ENCODE results near the gene FBXL13.
"Not testable (repeated sequence)": the region's sequence is repeated elsewhere in the genome, so short reads cannot be mapped to it uniquely, and the experiment has no call there.

Gene FBXL13

GRCh38 chr7:102975854-102976253, 98.7 kb downstream of the FBXL13 start:
- Histone ChIP-seq H3K36me3 (no peaks in the 10 kb centered on the region), H3K27me3 (ENCODE audit: insufficient read depth, low read depth, severe bottlenecking) (no peaks in the 10 kb centered on the region), H3K9me3 (ENCODE audit: severe bottlenecking) (no peaks in the 10 kb centered on the region), H3K27ac (no peak overlapping the region), H3K4me3 (ENCODE audit: low read depth, low read length) (no peak overlapping the region)
- no peak for TF ChIP-seq CTCF (IDR thresholded peaks at IDR 0.05; ENCODE audit: low read depth, low read length)
- no peak for DNase-seq

- H3K27me3 ChIP-seq (ENCODE audit: insufficient read depth, low read depth, severe bottlenecking), result no peaks in the 10 kb centered on the region
- no peaks in the 10 kb centered on the region for H3K36me3 ChIP-seq
- DNase-seq, result no peak
- TF ChIP-seq CTCF (IDR thresholded peaks at IDR 0.05; ENCODE audit: low read depth, low read length), result peak; percentile 34; the same call in 1 of the 2 replicates
- no peaks in the 10 kb centered on the region for H3K9me3 ChIP-seq (ENCODE audit: severe bottlenecking)
- H3K27ac ChIP-seq, result no peak overlapping the region
- no peak overlapping the region for H3K4me3 ChIP-seq (ENCODE audit: low read depth, low read length)
These were observed 100.0 kb downstream of the FBXL13 start for GRCh38 chr7:102974366-102975236.

GRCh38 chr7:102973096-102973802, 101.3 kb downstream of the FBXL13 start:
- no peak for TF ChIP-seq CTCF (IDR thresholded peaks at IDR 0.05; ENCODE audit: low read depth, low read length)
- DNase-seq, result no peak
- H3K27me3 ChIP-seq (ENCODE audit: insufficient read depth, low read depth, severe bottlenecking), result no peaks in the 10 kb centered on the region
- H3K4me3 ChIP-seq (ENCODE audit: low read depth, low read length), result no peak overlapping the region
- H3K9me3 ChIP-seq (ENCODE audit: severe bottlenecking), result no peaks in the 10 kb centered on the region
- no peak overlapping the region for H3K27ac ChIP-seq
- H3K36me3 ChIP-seq, result no peaks in the 10 kb centered on the region

- Histone ChIP-seq H3K9me3 (ENCODE audit: severe bottlenecking) (no peaks in the 10 kb centered on the region), H3K27ac (no peak overlapping the region), H3K27me3 (ENCODE audit: insufficient read depth, low read depth, severe bottlenecking) (no peaks in the 10 kb centered on the region), H3K36me3 (no peaks in the 10 kb centered on the region), H3K4me3 (ENCODE audit: low read depth, low read length) (no peak overlapping the region)
- no peak for TF ChIP-seq CTCF (IDR thresholded peaks at IDR 0.05; ENCODE audit: low read depth, low read length)
- no peak for DNase-seq
These were observed 106.8 kb downstream of the FBXL13 start for GRCh38 chr7:102967798-102968197.

GRCh38 chr7:102966465-102966864, 108.1 kb downstream of the FBXL13 start:
- H3K9me3 ChIP-seq (ENCODE audit: severe bottlenecking), result no peaks in the 10 kb centered on the region
- H3K27me3 ChIP-seq (ENCODE audit: insufficient read depth, low read depth, severe bottlenecking), result no peaks in the 10 kb centered on the region
- no peak for TF ChIP-seq CTCF (IDR thresholded peaks at IDR 0.05; ENCODE audit: low read depth, low read length)
- no peak overlapping the region for H3K27ac ChIP-seq
- DNase-seq, result no peak
- H3K4me3 ChIP-seq (ENCODE audit: low read depth, low read length), result no peak overlapping the region
- no peaks in the 10 kb centered on the region for H3K36me3 ChIP-seq

- H3K27ac ChIP-seq; H3K4me3 ChIP-seq (ENCODE audit: low read depth, low read length); H3K9me3 ChIP-seq (ENCODE audit: severe bottlenecking); H3K36me3 ChIP-seq; H3K27me3 ChIP-seq (ENCODE audit: insufficient read depth, low read depth, severe bottlenecking); DNase-seq: not testable (repeated sequence)
These were observed 112.6 kb downstream of the FBXL13 start for GRCh38 chr7:102961993-102962392.

- not testable (repeated sequence) for DNase-seq; H3K9me3 ChIP-seq (ENCODE audit: severe bottlenecking)
These were observed 116.6 kb downstream of the FBXL13 start for GRCh38 chr7:102958004-102958403.

GRCh38 chr7:102954359-102954758, 120.2 kb downstream of the FBXL13 start:
- DNase-seq; H3K27me3 ChIP-seq (ENCODE audit: insufficient read depth, low read depth, severe bottlenecking); H3K9me3 ChIP-seq (ENCODE audit: severe bottlenecking); H3K4me3 ChIP-seq (ENCODE audit: low read depth, low read length); H3K36me3 ChIP-seq; H3K27ac ChIP-seq: not testable (repeated sequence)

More at GRCh38 chr7:102958004-102958403, 116.6 kb downstream of the FBXL13 start:
- not testable (repeated sequence) for H3K27ac ChIP-seq; H3K36me3 ChIP-seq; H3K27me3 ChIP-seq (ENCODE audit: insufficient read depth, low read depth, severe bottlenecking); H3K4me3 ChIP-seq (ENCODE audit: low read depth, low read length)
